Fibroblast of skin of abdomen (primary cell): ENCODE data around the gene EHMT2.

Experiments
- DNase-seq: peaks from one replicate; pipeline ENCODE4 v3.0.0-alpha.2; 2013

Gene EHMT2

GRCh38 chr6:31888276-31889258, 8.9 kb downstream of the EHMT2 start:
- no peak for DNase-seq

- DNase-seq = no peak
Measured at GRCh38 chr6:31887173-31888007, 10.1 kb downstream of the EHMT2 start.

GRCh38 chr6:31886541-31886991, 10.9 kb downstream of the EHMT2 start:
- no peak for DNase-seq

- DNase-seq = no peak
Measured at GRCh38 chr6:31884528-31885035, 12.9 kb downstream of the EHMT2 start.

GRCh38 chr6:31883676-31884075, 13.8 kb downstream of the EHMT2 start:
- no peak for DNase-seq

- DNase-seq = no peak
Measured at GRCh38 chr6:31882344-31882743, 15.2 kb downstream of the EHMT2 start.

- no peak for DNase-seq
Measured at GRCh38 chr6:31881136-31881859, 16.2 kb downstream of the EHMT2 start.

GRCh38 chr6:31880616-31881015, 16.9 kb downstream of the EHMT2 start:
- DNase-seq = no peak

- no peak for DNase-seq
Measured at GRCh38 chr6:31879901-31880300, 17.6 kb downstream of the EHMT2 start.

GRCh38 chr6:31879143-31879542, 18.4 kb downstream of the EHMT2 start:
- no peak for DNase-seq

GRCh38 chr6:31878726-31879125, 18.8 kb downstream of the EHMT2 start, which contains the start of gene SLC44A4:
Gene SLC44A4 (minus strand): TSS chr6:31878997. CDS start chr6:31878980, 17 bp downstream.
- DNase-seq = no peak

- DNase-seq = no peak
Measured at GRCh38 chr6:31878222-31878621, 19.3 kb downstream of the EHMT2 start.

GRCh38 chr6:31877651-31878161, 19.8 kb downstream of the EHMT2 start:
- DNase-seq = no peak

GRCh38 chr6:31877125-31877650, 20.3 kb downstream of the EHMT2 start:
- no peak for DNase-seq

- no peak for DNase-seq
Measured at GRCh38 chr6:31876357-31876756, 21.1 kb downstream of the EHMT2 start.

- DNase-seq = no peak
Measured at GRCh38 chr6:31875877-31876276, 21.6 kb downstream of the EHMT2 start.

GRCh38 chr6:31874836-31875572, 22.5 kb downstream of the EHMT2 start:
- DNase-seq = peak; percentile 29

GRCh38 chr6:31874084-31874670, 23.3 kb downstream of the EHMT2 start:
- no peak for DNase-seq

GRCh38 chr6:31871046-31871659, 26.3 kb downstream of the EHMT2 start:
- DNase-seq = peak; percentile 47

- no peak for DNase-seq
Measured at GRCh38 chr6:31870385-31870921, 27.0 kb downstream of the EHMT2 start.
